Gastrocnemius medialis (tissue), 4 donors: ENCODE measurements around the gene SLC4A2. TPM values are rescaled to one million over a fixed set of nuclear protein-coding genes. Genes with fewer than 3 reads are reported as not detected.
"Not testable (repeated sequence)": the region's sequence is repeated elsewhere in the genome, so short reads cannot be mapped to it uniquely, and the experiment has no call there.

Source experiments
- ATAC-seq, 2 donors: fragments of 150-250 bp; one replicate each; pipeline ENCODE4 v1.9.1; 2016
- DNase-seq, 2 donors: peaks; one replicate each; pipeline ENCODE4 v3.0.0-alpha.2; 2019
- H3K27ac ChIP-seq, 4 donors: fragments of 200-600 bp; sonication (generic); 1 replicate in 1 of 4; 2 replicates in 3 of 4; pipeline ENCODE4 v1.5.1; 2016 to 2018; ENCODE audit warnings: mild to moderate bottlenecking in 2 of 4, moderate library complexity in 1 of 4
- H3K27me3 ChIP-seq, 3 donors: fragments of 200-600 bp; sonication (generic) in 2 of 3; 1 replicate in 1 of 3; 2 replicates in 2 of 3; pipeline versions ENCODE4 v1.5.1 to v1.6.0; 2016 to 2019; ENCODE audit warnings: mild to moderate bottlenecking in 1 of 3, moderate library complexity in 1 of 3
- H3K36me3 ChIP-seq, 2 donors: fragments of 200-600 bp; sonication (generic) in 1 of 2; one replicate each; pipeline ENCODE4 v1.5.1; 2017 to 2018
- H3K4me1 ChIP-seq, 2 donors: fragments of 200-600 bp; sonication (generic) in 1 of 2; one replicate each; pipeline ENCODE4 v1.5.1; 2016 to 2017; ENCODE audit warnings: mild to moderate bottlenecking in 2 of 2
- H3K4me3 ChIP-seq, 4 donors: fragments of 200-600 bp; sonication (generic) in 3 of 4; 1 replicate in 1 of 4; 2 replicates in 3 of 4; pipeline ENCODE4 v1.5.1; 2016 to 2019; ENCODE audit warnings: mild to moderate bottlenecking in 2 of 4
- H3K9me3 ChIP-seq, 3 donors: fragments of 200-600 bp; sonication (generic) in 2 of 3; 1 replicate in 1 of 3; 2 replicates in 2 of 3; pipeline ENCODE4 v1.5.1; 2016 to 2019
- CTCF ChIP-seq, 5 experiments: fragments of 450-650 bp in 3 of 5; fragments of 200-600 bp in 2 of 5; sonication (generic) in 2 of 5; IDR thresholded peaks in 4 of 5; conservative IDR thresholded peaks in 1 of 5; 1 replicate in 4 of 5; 2 replicates in 1 of 5; pipeline ENCODE4 v1.5.1; 2016 to 2019; ENCODE audit warnings: antibody characterized with exemption in 5 of 5, mild to moderate bottlenecking in 3 of 5, moderate library complexity in 3 of 5
- POLR2A ChIP-seq, 2 donors: fragments of 450-650 bp; IDR thresholded peaks; one replicate each; pipeline ENCODE4 v1.6.1; 2017; ENCODE audit warnings: antibody characterized with exemption in 2 of 2, mild to moderate bottlenecking in 2 of 2, moderate library complexity in 2 of 2
- in situ Hi-C, 4 donors: fragments of 200-750 bp; cut with MboI; loops; one replicate each; pipeline versions ENCODE4 v1.15.0 to v1.8.0; 2017; ENCODE audit warnings: low sequenced_read_pairs in 4 of 4
- intact Hi-C: fragments of 100-400 bp; cut with DNase I; formaldehyde crosslinking; loops from one replicate; pipeline ENCODE4 v1.15.1; 2023; ENCODE audit warnings: low total_unique reads
- total RNA-seq, 4 donors: library from RNA; depleted of rRNA; stranded (reverse); fragments of >200 nt; gene quantifications; one replicate each; pipeline versions ENCODE4 v1.1.0 to v1.2.3, GENCODE V29; 2016

Gene SLC4A2
- total RNA-seq, 4 donors from 2014 or later, result 27.5 to 39.6 (median 33.0) TPM

DNA sequence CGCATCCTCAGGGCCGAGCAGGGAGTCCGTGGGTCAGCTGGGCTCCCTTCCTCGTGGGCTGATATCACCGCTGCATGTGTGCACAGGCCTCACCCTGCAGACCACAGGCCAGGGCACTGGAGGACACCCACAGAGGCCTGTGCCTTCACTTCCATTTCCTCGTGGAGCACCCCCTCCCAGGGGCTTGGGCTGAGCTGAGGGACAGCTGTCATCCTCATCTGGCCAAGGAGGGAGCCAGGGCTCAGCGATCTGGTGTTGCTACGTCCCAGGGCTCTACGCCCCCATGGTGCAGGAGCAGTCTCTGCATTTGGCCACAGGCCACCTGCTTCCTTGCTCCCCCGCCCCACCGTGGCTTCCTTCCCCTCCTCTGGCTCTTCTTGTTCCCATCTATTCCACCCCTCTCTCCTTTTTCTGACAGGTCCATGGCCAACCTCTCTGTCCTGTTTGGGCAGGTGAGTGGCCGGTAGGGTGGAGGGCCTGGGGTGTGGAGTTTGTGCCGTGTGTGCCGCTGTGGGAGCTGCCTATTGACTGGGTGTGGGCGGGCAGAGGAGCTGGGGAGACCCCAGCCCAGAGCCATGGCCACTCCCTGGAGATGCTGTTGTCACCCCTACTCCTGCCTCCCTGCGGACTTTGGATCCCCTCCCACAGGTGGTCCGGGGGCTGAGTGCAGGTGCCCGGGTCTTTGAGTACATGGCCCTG is 19.4 kb upstream of the SLC4A2 start:
- no peak for DNase-seq
- intact Hi-C loops, result no loop called here

GRCh38 chr7:151040616-151041375 is 18.6 kb upstream of the SLC4A2 start:
- in situ Hi-C loops (loop anchor here in 1 of 4 donors (10.0 kb wide), 1 partner anchor 64 kb away; no protein-coding TSS in a partner anchor), intact Hi-C loops (no loop called here)
- no peak overlapping the region for H3K27ac ChIP-seq
- no peaks in the 10 kb centered on the region for H3K9me3 ChIP-seq
- no peak for ATAC-seq
- no peak for DNase-seq
- peaks cover 3% of the 10 kb centered on the region in 2 donors for H3K4me1 ChIP-seq
- H3K36me3 ChIP-seq, result peaks cover 0 to 45% of the 10 kb centered on the region in 2 donors
- no peaks in the 10 kb centered on the region for H3K27me3 ChIP-seq
- no peak for TF ChIP-seq CTCF (IDR thresholded peaks at IDR 0.05 in 4 of 5, conservative IDR thresholded peaks at IDR 0.05 in 1 of 5)
- TF ChIP-seq POLR2A (IDR thresholded peaks at IDR 0.05), result no peak
- H3K4me3 ChIP-seq, result no peak overlapping the region

More for the DNA sequence above, 19.4 kb upstream of the SLC4A2 start:
- TF ChIP-seq CTCF (IDR thresholded peaks at IDR 0.05 in 4 of 5, conservative IDR thresholded peaks at IDR 0.05 in 1 of 5), result no peak
- TF ChIP-seq POLR2A (IDR thresholded peaks at IDR 0.05), result no peak
- H3K4me1 ChIP-seq, result peaks cover 6 to 7% of the 10 kb centered on the region in 2 donors
- peaks cover 0 to 46% of the 10 kb centered on the region in 2 donors for H3K36me3 ChIP-seq
- H3K27ac ChIP-seq, result no peak overlapping the region
- H3K9me3 ChIP-seq, result no peaks in the 10 kb centered on the region
- H3K27me3 ChIP-seq, result no peaks in the 10 kb centered on the region
- in situ Hi-C loops, result loop anchor here in 2 of 4 donors (10.0 kb wide), 1 partner anchor 65 kb away; no protein-coding TSS in a partner anchor
- no peak overlapping the region for H3K4me3 ChIP-seq
- ATAC-seq, result no peak

- H3K4me3 ChIP-seq, DNase-seq, H3K9me3 ChIP-seq, ATAC-seq, intact Hi-C loops, H3K4me1 ChIP-seq, H3K27ac ChIP-seq, H3K27me3 ChIP-seq: not testable (repeated sequence)
- in situ Hi-C loops, result loop anchor here in 1 of 4 donors (10.0 kb wide), 1 partner anchor 61 kb away; no protein-coding TSS in a partner anchor
- H3K36me3 ChIP-seq, result peaks cover 0 to 24% of the 10 kb centered on the region in 2 donors
Measured at GRCh38 chr7:151043449-151043848, 15.9 kb upstream of the SLC4A2 start.

GRCh38 chr7:151043959-151044358 is 15.4 kb upstream of the SLC4A2 start:
- Histone ChIP-seq H3K4me1 (peaks cover 2 to 3% of the 10 kb centered on the region in 2 donors), H3K27me3 (no peaks in the 10 kb centered on the region), H3K36me3 (peaks cover 0 to 24% of the 10 kb centered on the region in 2 donors), H3K4me3 (no peak overlapping the region), H3K9me3 (no peaks in the 10 kb centered on the region), H3K27ac (no peak overlapping the region)
- no peak for DNase-seq
- TF ChIP-seq CTCF (IDR thresholded peaks at IDR 0.05 in 4 of 5, conservative IDR thresholded peaks at IDR 0.05 in 1 of 5), result no peak
- no peak for TF ChIP-seq POLR2A (IDR thresholded peaks at IDR 0.05)
- in situ Hi-C loops, result loop anchor here in 1 of 4 donors (10.0 kb wide), 1 partner anchor 61 kb away; no protein-coding TSS in a partner anchor
- intact Hi-C loops, result no loop called here
- ATAC-seq, result no peak

DNA sequence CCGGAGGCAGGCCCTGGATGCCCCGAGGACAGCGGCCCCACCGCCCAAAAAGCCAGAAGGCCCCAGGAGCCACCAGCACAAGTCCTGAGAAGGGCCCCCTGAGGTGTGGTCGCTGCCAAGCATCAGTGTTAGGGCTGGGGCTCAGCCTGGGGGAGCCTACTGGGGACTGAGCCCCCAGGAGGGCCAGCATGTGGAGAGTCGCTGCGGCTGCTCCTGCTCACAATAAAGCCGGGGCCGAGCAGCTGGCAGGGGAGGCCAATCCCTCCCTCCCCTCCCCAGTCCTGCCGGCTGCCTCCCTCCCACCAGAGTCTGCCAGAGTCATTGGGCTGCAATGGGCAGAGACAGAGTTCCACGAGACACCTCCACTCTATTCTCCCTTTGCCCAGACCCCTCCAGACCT is 14.1 kb upstream of the SLC4A2 start:
- no peak for ATAC-seq
- no peak for DNase-seq
- TF ChIP-seq CTCF (IDR thresholded peaks at IDR 0.05 in 4 of 5, conservative IDR thresholded peaks at IDR 0.05 in 1 of 5) (no peak), POLR2A (IDR thresholded peaks at IDR 0.05) (no peak)
- Histone ChIP-seq H3K27ac (no peak overlapping the region), H3K9me3 (no peaks in the 10 kb centered on the region), H3K36me3 (peaks cover 0 to 24% of the 10 kb centered on the region in 2 donors), H3K4me3 (no peak overlapping the region), H3K4me1 (no peaks in the 10 kb centered on the region), H3K27me3 (peaks cover 0 to 3% (median 0%) of the 10 kb centered on the region in 3 donors)
- intact Hi-C loops (no loop called here), in situ Hi-C loops (loop anchor here in 1 of 4 donors (10.0 kb wide), 1 partner anchor 60 kb away; no protein-coding TSS in a partner anchor)
